SK-N-SH (cell line): Measurements from ENCODE around the gene AZIN2. TPM values are rescaled to one million over a fixed set of nuclear protein-coding genes. Genes with fewer than 3 reads are reported as not detected.

Experiments
- CTCF ChIA-PET: fragments of 300-600, 350-600 bp; formaldehyde crosslinking; extraction: SDS; loops from one replicate; lab custom pipeline; 2021; lab: Yijun Ruan, JAX
- POLR2A ChIA-PET: fragments of 350-600 bp; sonication (Branson Sonifier 250); formaldehyde crosslinking; extraction: SDS; loops from one replicate; lab custom pipeline; 2020; ENCODE audit warnings: antibody characterized with exemption, inconsistent platforms; lab: Yijun Ruan, JAX
- DNase-seq: peaks from one replicate; pipeline ENCODE4 v3.0.0; 2012
- H2AFZ ChIP-seq: fragments of 200-600 bp; sonication (generic); 2 replicates; pipeline ENCODE4 v1.8.1; 2016; ENCODE audit warnings: antibody characterized with exemption, mild to moderate bottlenecking, low read depth
- H3F3A ChIP-seq: fragments of 200-600 bp; sonication (generic); replicated peaks from 2 replicates; pipeline ENCODE3; 2016; ENCODE audit warnings: antibody characterized with exemption, mild to moderate bottlenecking; ENCODE audit not compliant: insufficient read depth
- H3K27ac ChIP-seq, 2 experiments: fragments of 200-500 bp in 1 of 2; fragments of 200-600 bp in 1 of 2; sonication (Bioruptor generic) in 1 of 2; sonication (generic), shearing (Covaris generic) in 1 of 2; 2 replicates each; pipeline versions ENCODE4 v1.5.1 to v1.6.1; 2014 to 2016; ENCODE audit warnings: low read depth in 2 of 2, inconsistent platforms in 1 of 2, low read length in 1 of 2, mild to moderate bottlenecking in 1 of 2, mixed read lengths in 1 of 2
- H3K27me3 ChIP-seq: fragments of 200-600 bp; sonication (generic), shearing (Covaris generic); 2 replicates; pipeline ENCODE4 v1.6.1; 2016; ENCODE audit warnings: mixed run types; ENCODE audit not compliant: insufficient read depth
- H3K36me3 ChIP-seq, 2 experiments: fragments of 200-500 bp in 1 of 2; fragments of 200-600 bp in 1 of 2; sonication (Bioruptor generic) in 1 of 2; sonication (generic) in 1 of 2; replicated peaks in 1 of 2; 2 replicates each; pipeline versions ENCODE3 to v1.5.1; 2014 to 2016; ENCODE audit warnings: low read length in 1 of 2, mild to moderate bottlenecking in 1 of 2; ENCODE audit not compliant: insufficient read depth in 2 of 2, control insufficient read depth in 1 of 2
- H3K4me1 ChIP-seq, 2 experiments: fragments of 200-500 bp in 1 of 2; fragments of 200-600 bp in 1 of 2; sonication (Bioruptor generic) in 1 of 2; sonication (generic), shearing (Covaris generic) in 1 of 2; 2 replicates each; pipeline versions ENCODE4 v1.5.1 to v1.6.1; 2014 to 2016; ENCODE audit warnings: low read depth in 1 of 2, low read length in 1 of 2, mixed run types in 1 of 2; ENCODE audit not compliant: insufficient read depth in 2 of 2, control insufficient read depth in 1 of 2
- H3K4me2 ChIP-seq: fragments of 200-600 bp; sonication (generic), shearing (Covaris generic); 2 replicates; pipeline ENCODE4 v1.6.1; 2017; ENCODE audit warnings: mixed run types
- H3K4me3 ChIP-seq, 2 experiments: fragments of 200-500 bp in 1 of 2; fragments of 200-600 bp in 1 of 2; sonication (Bioruptor generic) in 1 of 2; sonication (generic), shearing (Covaris generic) in 1 of 2; 2 replicates each; pipeline versions ENCODE4 v1.5.1 to v1.8.1; 2014 to 2016; ENCODE audit warnings: low read depth in 2 of 2, inconsistent platforms in 1 of 2, low read length in 1 of 2, mild to moderate bottlenecking in 1 of 2, mixed read lengths in 1 of 2, moderate library complexity in 1 of 2
- H3K79me2 ChIP-seq: fragments of 200-600 bp; sonication (generic); 2 replicates; pipeline ENCODE4 v1.8.1; 2017; ENCODE audit warnings: mild to moderate bottlenecking; ENCODE audit not compliant: insufficient read depth
- H3K9ac ChIP-seq: fragments of 200-600 bp; sonication (generic); 2 replicates; pipeline ENCODE4 v1.6.1; 2017; ENCODE audit warnings: mixed run types
- H3K9me2 ChIP-seq: fragments of 200-600 bp; sonication (generic); 2 replicates; pipeline ENCODE4 v1.6.1; 2017; ENCODE audit warnings: mixed run types
- H3K9me3 ChIP-seq: fragments of 200-600 bp; sonication (generic); 2 replicates; pipeline ENCODE4 v1.6.1; 2017; ENCODE audit warnings: mixed run types, mild to moderate bottlenecking, moderate library complexity
- H4K20me1 ChIP-seq: fragments of 200-600 bp; sonication (generic); 2 replicates; pipeline ENCODE4 v1.6.1; 2017; ENCODE audit warnings: mild to moderate bottlenecking, mixed run types; ENCODE audit not compliant: insufficient read depth
- EP300 ChIP-seq, 2 experiments: IDR thresholded peaks; 2 replicates each; pipeline versions ENCODE4 v1.4.0 to v1.6.1; 2012; ENCODE audit warnings: borderline replicate concordance in 1 of 2, low read depth in 1 of 2, low read length in 1 of 2
- FOSL2 ChIP-seq: IDR thresholded peaks from 2 replicates; pipeline ENCODE4 v1.4.0; 2012; ENCODE audit warnings: low read depth, mild to moderate bottlenecking, moderate library complexity, borderline replicate concordance
- FOXM1 ChIP-seq: IDR thresholded peaks from 2 replicates; pipeline ENCODE4 v1.4.0; 2012; ENCODE audit warnings: low read depth, mild to moderate bottlenecking
- GATA2 ChIP-seq: sonication (generic); formaldehyde crosslinking; IDR thresholded peaks from 2 replicates; pipeline ENCODE4 v1.5.0; 2020; ENCODE audit warnings: mild to moderate bottlenecking, missing genetic modification reagents
- NFIC ChIP-seq: IDR thresholded peaks from 2 replicates; pipeline ENCODE4 v1.4.0; 2012; ENCODE audit warnings: borderline replicate concordance
- NRF1 ChIP-seq: IDR thresholded peaks from 2 replicates; pipeline ENCODE4 v1.6.1; 2012; ENCODE audit warnings: low read depth, mild to moderate bottlenecking, low read length
- RAD21 ChIP-seq: IDR thresholded peaks from 2 replicates; pipeline ENCODE4 v1.6.1; 2012; ENCODE audit warnings: mild to moderate bottlenecking, low read length
- RCOR1 ChIP-seq: fragments of 150-350 bp; IDR thresholded peaks from 2 replicates; pipeline ENCODE4 v1.6.1; 2017; ENCODE audit warnings: antibody characterized with exemption, low read length
- YY1 ChIP-seq: IDR thresholded peaks from 2 replicates; pipeline ENCODE4 v1.4.0; 2012; ENCODE audit warnings: low read depth, mild to moderate bottlenecking
- WGBS: methylation state at CpG from one replicate; pipeline ENCODE4 v1.1.6; 2017; ENCODE audit warnings: low lambda C conversion rate; 5-methylcytosine and 5-hydroxymethylcytosine counted together
- polyA plus RNA-seq, 3 experiments: library from polyadenylated mRNA; depleted of rRNA; stranded (reverse); fragments of >200 nt; gene quantifications; 2 replicates each; pipeline ENCODE4 v1.2.3, GENCODE V29; 2012
- TF ChIP-seq, protein P1 (sequence below): IDR thresholded peaks from 2 replicates; pipeline ENCODE4 v1.4.0; 2012; ENCODE audit warnings: low read depth

The AZIN2 gene
- polyA plus RNA-seq, 1 of the 3 experiments (the other 2 are of a cell fraction): 17.8 TPM

DNA sequence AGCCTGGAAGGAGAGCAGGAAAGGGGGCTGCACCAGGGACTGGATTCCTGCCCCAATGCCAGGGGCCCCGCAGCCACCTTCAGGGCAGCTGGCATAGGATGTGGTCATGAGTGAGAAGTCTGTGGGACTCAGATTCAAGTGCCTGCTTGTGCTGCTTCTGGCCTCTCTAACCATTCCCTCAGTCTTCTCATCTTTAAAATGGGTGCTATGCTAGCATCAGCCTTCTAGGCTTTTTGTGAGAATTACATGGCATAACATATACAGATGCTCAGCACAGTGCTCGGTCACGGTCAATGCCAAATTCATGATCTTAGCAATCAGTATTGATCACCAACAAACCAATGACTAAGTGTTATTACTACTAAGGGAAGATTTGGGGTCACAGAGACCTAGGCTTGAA is 77.4 kb downstream of the AZIN2 start:
- Histone ChIP-seq H3F3A (no peaks in the 10 kb centered on the region), H3K27me3 (no peaks in the 10 kb centered on the region), H3K4me3 (no peak overlapping the region), H2AFZ (no peak overlapping the region), H3K4me2 (no peak overlapping the region), H3K79me2 (no peaks in the 10 kb centered on the region), H3K9me3 (no peaks in the 10 kb centered on the region), H3K27ac (no peak overlapping the region), H3K9me2 (no peaks in the 10 kb centered on the region), H3K4me1 (peaks cover 6 to 22% of the 10 kb centered on the region in 2 experiments; a peak in 3 of 4 replicates), H3K9ac (no peak overlapping the region), H4K20me1 (no peaks in the 10 kb centered on the region), H3K36me3 (peaks cover 4 to 8% of the 10 kb centered on the region in 2 experiments)
- TF ChIP-seq FOXM1 (no peak), RAD21 (no peak), NFIC (no peak), EP300 (IDR thresholded peaks at IDR 0.05; ENCODE audit: borderline replicate concordance in 1 of 2, low read depth in 1 of 2, low read length in 1 of 2) (no peak), GATA2 (no peak)
- TF ChIP-seq, protein P1, sequence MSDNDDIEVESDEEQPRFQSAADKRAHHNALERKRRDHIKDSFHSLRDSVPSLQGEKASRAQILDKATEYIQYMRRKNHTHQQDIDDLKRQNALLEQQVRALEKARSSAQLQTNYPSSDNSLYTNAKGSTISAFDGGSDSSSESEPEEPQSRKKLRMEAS: no peak
- WGBS: 100% methylated on average over 3 of the region's 3 CpGs
- ChIA-PET CTCF (no interaction called here), POLR2A (no interaction called here)
- DNase-seq: no peak

- no peaks in the 10 kb centered on the region for H3K9me2 ChIP-seq
- WGBS: 90% methylated on average over 16 of the region's 26 CpGs
- POLR2A ChIA-PET: no interaction called here
Measured at GRCh38 chr1:33159577-33159976, 78.6 kb downstream of the AZIN2 start.

DNA sequence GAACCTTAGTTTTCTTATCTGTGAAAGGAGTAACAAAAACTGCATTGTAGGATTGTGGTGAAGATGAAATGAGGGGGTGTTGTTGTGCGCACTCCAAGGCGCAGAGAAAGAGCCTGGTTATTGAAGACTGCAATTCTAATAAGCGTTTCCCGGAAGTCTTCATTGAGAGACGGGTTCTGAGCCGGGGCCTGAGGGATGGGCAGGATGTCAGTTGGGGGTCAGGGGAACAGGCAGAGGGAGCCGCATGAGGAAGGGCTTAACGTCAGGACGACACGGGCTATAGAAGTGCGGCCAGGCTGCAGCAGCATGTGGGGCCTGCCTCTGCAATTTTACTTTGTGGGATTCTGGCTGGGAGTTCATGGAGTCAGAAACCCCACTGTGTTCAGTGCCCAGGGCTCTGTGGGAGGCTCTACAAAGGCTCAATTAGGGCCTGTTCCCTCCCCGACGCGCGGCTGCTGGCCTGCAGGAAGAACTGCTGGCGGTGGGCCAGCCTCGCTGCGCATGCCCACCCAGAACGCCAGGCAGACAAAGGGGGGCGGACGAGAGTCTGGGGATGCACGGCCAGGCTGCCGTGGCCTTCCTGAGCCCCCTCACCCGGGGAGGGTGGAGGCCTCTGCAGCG is 80.2 kb downstream of the AZIN2 start:
- ChIA-PET POLR2A (interaction anchor here (1.4 kb wide), 1 partner anchor 21 kb away, joined by 4 read pairs; the partner anchor contains the start of gene TRIM62), CTCF (interaction anchor here (1.2 to 1.8 kb wide), 4 partner anchors 8 to 75 kb away, joined by 3 to 6 read pairs (median 4); no protein-coding TSS in a partner anchor)
- Histone ChIP-seq H4K20me1 (no peaks in the 10 kb centered on the region), H3K9ac (no peak overlapping the region), H3K79me2 (no peaks in the 10 kb centered on the region), H3F3A (no peaks in the 10 kb centered on the region), H3K27ac (peak overlapping the region in 1 of 2 experiments; percentile 88; a peak in 2 of 4 replicates), H3K4me3 (no peak overlapping the region), H3K36me3 (peaks cover 4 to 8% of the 10 kb centered on the region in 2 experiments), H3K27me3 (no peaks in the 10 kb centered on the region), H3K4me1 (peaks cover 13 to 14% of the 10 kb centered on the region in 2 experiments; a peak in 3 of 4 replicates), H3K9me3 (no peaks in the 10 kb centered on the region), H3K4me2 (no peak overlapping the region), H3K9me2 (no peaks in the 10 kb centered on the region), H2AFZ (no peak overlapping the region)
- 67% methylated on average over 16 of the region's 25 CpGs for WGBS
- peak; percentile 97 for DNase-seq
- TF ChIP-seq FOSL2: no peak
- peak; percentile 79 for TF ChIP-seq NRF1
- peak; percentile 31; the same call in 1 of the 2 replicates for TF ChIP-seq RCOR1
- peak; percentile 11 for TF ChIP-seq RAD21
- TF ChIP-seq NFIC: peak; percentile 47

More at GRCh38 chr1:33159577-33159976, 78.6 kb downstream of the AZIN2 start:
- H3K4me2 ChIP-seq: no peak overlapping the region
- no peaks in the 10 kb centered on the region for H3K9me3 ChIP-seq
- H3K79me2 ChIP-seq: no peaks in the 10 kb centered on the region
- CTCF ChIA-PET: interaction anchor here (1.6 kb wide), 1 partner anchor 10 kb away, joined by 3 read pairs; no protein-coding TSS in a partner anchor
- H4K20me1 ChIP-seq: no peaks in the 10 kb centered on the region
- no peak overlapping the region for H3K9ac ChIP-seq
- H2AFZ ChIP-seq: no peak overlapping the region
- no peaks in the 10 kb centered on the region for H3F3A ChIP-seq
- no peaks in the 10 kb centered on the region for H3K27me3 ChIP-seq
- peaks cover 4 to 8% of the 10 kb centered on the region in 2 experiments for H3K36me3 ChIP-seq
- no peak for DNase-seq
- TF ChIP-seq YY1: no peak
- TF ChIP-seq, all 33 proteins: peak for 0
- Histone ChIP-seq H3K4me1 (peaks cover 13 to 17% of the 10 kb centered on the region in 2 experiments; a peak in 3 of 4 replicates), H3K27ac (no peak overlapping the region), H3K4me3 (no peak overlapping the region)
